IMR-90 (cell line): Measurements from ENCODE around the gene GRAMD1A. TPM values are rescaled to one million over a fixed set of nuclear protein-coding genes. Genes with fewer than 3 reads are reported as not detected.

Experiments
- ATAC-seq: fragments of 200-7000 bp; cut with Tn5 transposase; 2 replicates; pipeline ENCODE4 v1.9.1; 2020; ENCODE audit warnings: low read depth, mild to moderate bottlenecking, moderate library complexity
- BruUV-seq: library from RNA; stranded (reverse); fragments of 400-500 nt; replicated peaks from 2 replicates; lab custom pipeline; 2021; lab: Mats Ljungman, UMichigan
- CTCF ChIA-PET: fragments of 300-600 bp; formaldehyde crosslinking; extraction: SDS; loops from one replicate; lab custom pipeline; 2021; ENCODE audit warnings: antibody characterized with exemption; lab: Yijun Ruan, JAX
- POLR2A ChIA-PET: fragments of 300-600 bp; sonication (Branson Sonifier 250); formaldehyde crosslinking; loops from one replicate; lab custom pipeline; 2022; ENCODE audit warnings: antibody characterized with exemption; ENCODE audit not compliant: unreplicated experiment; lab: Charles Lee
- DNase-seq: peaks from one replicate; pipeline ENCODE4 v3.0.0; 2013
- H2AFZ ChIP-seq: replicated peaks from 2 replicates; pipeline ENCODE3; 2013; ENCODE audit warnings: low read length, mild to moderate bottlenecking; ENCODE audit not compliant: poor library complexity
- H2AK5ac ChIP-seq: 2 replicates; pipeline ENCODE4 v1.6.1; 2013; ENCODE audit warnings: low read depth, low read length, inconsistent platforms
- H2AK9ac ChIP-seq: replicated peaks from 2 replicates; pipeline ENCODE3; 2013; ENCODE audit warnings: mild to moderate bottlenecking, low read depth, low read length, moderate library complexity; ENCODE audit not compliant: poor library complexity
- H2BK120ac ChIP-seq: 2 replicates; pipeline ENCODE4 v1.6.1; 2013; ENCODE audit warnings: low read depth, low read length, inconsistent platforms
- H2BK15ac ChIP-seq: 3 replicates; pipeline ENCODE4 v1.6.1; 2013; ENCODE audit warnings: low read depth, low read length, inconsistent platforms
- H2BK20ac ChIP-seq: 2 replicates; pipeline ENCODE4 v1.6.1; 2013; ENCODE audit warnings: low read depth, mild to moderate bottlenecking, inconsistent platforms, low read length, moderate library complexity
- H2BK5ac ChIP-seq: 2 replicates; pipeline ENCODE4 v1.6.1; 2013; ENCODE audit warnings: mild to moderate bottlenecking, low read depth, low read length, inconsistent platforms; ENCODE audit not compliant: poor library complexity, severe bottlenecking
- H3K14ac ChIP-seq: replicated peaks from 2 replicates; pipeline ENCODE4 v1.6.1; 2013; ENCODE audit warnings: low read depth, low read length, inconsistent platforms
- H3K18ac ChIP-seq: 2 replicates; pipeline ENCODE4 v1.6.1; 2013; ENCODE audit warnings: low read depth, low read length, control low read depth
- H3K23ac ChIP-seq: 2 replicates; pipeline ENCODE4 v1.6.1; 2013; ENCODE audit warnings: low read depth, low read length, inconsistent platforms
- H3K27ac ChIP-seq: 2 replicates; pipeline ENCODE4 v1.5.1; 2013; ENCODE audit warnings: mild to moderate bottlenecking, control low read depth, low read length; ENCODE audit not compliant: insufficient read depth
- H3K27me3 ChIP-seq: 2 replicates; pipeline ENCODE4 v1.6.1; 2013; ENCODE audit warnings: low read length; ENCODE audit not compliant: control insufficient read depth, insufficient read depth
- H3K36me3 ChIP-seq: 2 replicates; pipeline ENCODE4 v1.6.1; 2013; ENCODE audit warnings: low read length, mixed read lengths; ENCODE audit not compliant: control insufficient read depth, insufficient read depth
- H3K4ac ChIP-seq: 2 replicates; pipeline ENCODE4 v1.6.1; 2013; ENCODE audit warnings: low read depth, low read length, inconsistent platforms
- H3K4me1 ChIP-seq: 2 replicates; pipeline ENCODE4 v1.6.1; 2013; ENCODE audit warnings: low read length, mixed read lengths; ENCODE audit not compliant: control insufficient read depth, insufficient read depth
- H3K4me2 ChIP-seq: 2 replicates; pipeline ENCODE4 v1.6.1; 2013; ENCODE audit warnings: low read depth, mild to moderate bottlenecking, control low read depth, low read length, moderate library complexity
- H3K4me3 ChIP-seq: 2 replicates; pipeline ENCODE4 v1.5.1; 2013; ENCODE audit warnings: low read depth, mild to moderate bottlenecking, control low read depth, low read length, moderate library complexity; ENCODE audit not compliant: insufficient read depth
- H3K56ac ChIP-seq: 2 replicates; pipeline ENCODE4 v1.6.1; 2013; ENCODE audit warnings: low read length, inconsistent platforms; ENCODE audit not compliant: insufficient read depth; ENCODE audit errors: extremely low read depth
- H3K79me1 ChIP-seq, 2 experiments: 2 replicates each; pipeline ENCODE4 v1.6.1; 2013; ENCODE audit warnings: low read length in 2 of 2, inconsistent platforms in 1 of 2, low read depth in 1 of 2
- H3K9ac ChIP-seq: 2 replicates; pipeline ENCODE4 v1.6.1; 2013; ENCODE audit warnings: low read depth, low read length, control low read depth
- H3K9me1 ChIP-seq: 2 replicates; pipeline ENCODE4 v1.6.1; 2013; ENCODE audit warnings: low read length, inconsistent platforms; ENCODE audit not compliant: insufficient read depth
- H3K9me3 ChIP-seq: 2 replicates; pipeline ENCODE4 v1.6.1; 2013; ENCODE audit warnings: low read length; ENCODE audit not compliant: control insufficient read depth, insufficient read depth
- H4K20me1 ChIP-seq: 2 replicates; pipeline ENCODE4 v1.6.1; 2013; ENCODE audit warnings: low read length, inconsistent platforms; ENCODE audit not compliant: insufficient read depth
- H4K5ac ChIP-seq: 2 replicates; pipeline ENCODE4 v1.6.1; 2013; ENCODE audit warnings: mild to moderate bottlenecking, low read depth, low read length, control low read depth
- H4K8ac ChIP-seq, 2 experiments: 2 replicates each; pipeline ENCODE4 v1.6.1; 2013; ENCODE audit warnings: low read depth in 2 of 2, low read length in 2 of 2, control low read depth in 1 of 2, inconsistent platforms in 1 of 2
- H4K91ac ChIP-seq: 2 replicates; pipeline ENCODE4 v1.6.1; 2013; ENCODE audit warnings: low read depth, low read length, inconsistent platforms; ENCODE audit not compliant: insufficient read depth
- MAZ ChIP-seq: IDR thresholded peaks from 2 replicates; pipeline ENCODE4 v1.6.1; 2012; ENCODE audit warnings: low read depth, mild to moderate bottlenecking, low read length, improper control_type of control experiment, moderate library complexity, borderline replicate concordance
- MXI1 ChIP-seq: IDR thresholded peaks from 2 replicates; pipeline ENCODE4 v1.6.1; 2012; ENCODE audit warnings: low read depth, mild to moderate bottlenecking, low read length, moderate library complexity, borderline replicate concordance
- RAD21 ChIP-seq: IDR thresholded peaks from 2 replicates; pipeline ENCODE4 v1.6.1; 2012; ENCODE audit warnings: low read length, improper control_type of control experiment
- RCOR1 ChIP-seq: IDR thresholded peaks from 2 replicates; pipeline ENCODE4 v1.6.1; 2012; ENCODE audit warnings: mild to moderate bottlenecking, low read length, improper control_type of control experiment; ENCODE audit not compliant: insufficient replicate concordance
- RFX5 ChIP-seq: IDR thresholded peaks from 2 replicates; pipeline ENCODE4 v1.8.0; 2012; ENCODE audit warnings: low read depth, mild to moderate bottlenecking, low read length, moderate library complexity
- SMC3 ChIP-seq: fragments of 150-350 bp; IDR thresholded peaks from 2 replicates; pipeline ENCODE4 v1.6.1; 2016; ENCODE audit warnings: low read depth, mild to moderate bottlenecking, antibody characterized with exemption, low read length, moderate library complexity
- whole genome bisulfite sequencing, 2 experiments: methylation state at CpG; one replicate each; pipeline versions ENCODE4 v1.1.5 to v1.1.7; 2013; ENCODE audit warnings: missing lambda C conversion rate in 2 of 2; ENCODE audit not compliant: insufficient read length in 1 of 2; ENCODE audit errors: extremely low coverage in 2 of 2; 5-methylcytosine and 5-hydroxymethylcytosine counted together
- dilution Hi-C: fragments of 300-500 bp; cut with HindIII; formaldehyde crosslinking; loops from one replicate; pipeline ENCODE4 v1.14.3; 2018; ENCODE audit warnings: low sequenced_read_pairs; ENCODE audit not compliant: unreplicated experiment
- in situ Hi-C: fragments of 300-500 bp; cut with MboI; formaldehyde crosslinking; loops from 3 replicates; pipeline ENCODE4 v1.14.3; 2019; ENCODE audit warnings: low sequenced_read_pairs, inconsistent platforms, mixed read lengths
- intact Hi-C: fragments of 100-400 bp; cut with micrococcal nuclease; formaldehyde crosslinking; loops from 2 replicates; pipeline ENCODE4 v1.10.0; 2022
- polyA plus RNA-seq, 3 experiments: library from polyadenylated mRNA; depleted of rRNA; stranded (reverse); fragments of >200 nt; gene quantifications; 2 replicates each; pipeline ENCODE4 v1.2.3, GENCODE V29; 2012; ENCODE audit warnings: low replicate concordance in 1 of 3
- total RNA-seq: library from RNA; depleted of rRNA; stranded (reverse); fragments of >200 nt; gene quantifications from 2 replicates; pipeline ENCODE4 v1.2.3, GENCODE V29; 2012
- TF ChIP-seq, protein P1 (sequence below): conservative IDR thresholded peaks from 2 replicates; pipeline ENCODE4 v1.5.1; 2012; ENCODE audit warnings: mild to moderate bottlenecking, low read depth, low read length, improper control_type of control experiment
- TF ChIP-seq, protein P2 (sequence below): fragments of 150-350 bp; IDR thresholded peaks from 2 replicates; pipeline ENCODE4 v1.6.1; 2017; ENCODE audit warnings: mild to moderate bottlenecking, antibody characterized with exemption, low read length, low read depth

GRAMD1A gene
- total and polyA plus RNA-seq, 2 of the 4 experiments (the other 2 are of a cell fraction): 11.1 to 63.0 TPM

DNA sequence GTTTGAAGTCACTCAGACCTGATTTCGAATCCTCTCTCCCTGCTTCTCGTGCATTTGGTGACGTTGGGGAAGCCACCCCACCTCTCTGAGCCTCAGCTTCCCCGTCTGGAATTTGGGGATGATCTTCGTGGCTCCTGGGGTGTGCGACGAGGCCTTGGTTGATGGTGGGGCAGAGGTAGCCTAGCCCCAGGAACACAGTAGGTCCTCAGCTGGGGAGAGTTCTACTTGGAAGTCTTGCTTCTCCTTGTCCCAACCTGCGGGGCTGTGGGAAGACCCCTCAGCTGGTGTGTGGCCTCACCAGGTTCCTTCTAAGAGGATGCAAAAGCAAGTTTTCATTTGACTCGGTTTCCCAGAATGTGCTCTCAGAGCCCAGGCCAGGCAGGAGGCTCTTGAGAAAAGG, 54.5 kb downstream of the GRAMD1A start:
- intact Hi-C loops: no loop called here
- WGBS, 2 experiments: no CpG with 5 or more reads among the region's 9 CpGs
- in situ Hi-C loops: no loop called here

More for the DNA sequence above, 54.5 kb downstream of the GRAMD1A start:
- DNase-seq: no peak
- Histone ChIP-seq H3K4me2 (no peak overlapping the region), H2AK5ac (no peak overlapping the region), H2BK15ac (no peak overlapping the region), H4K20me1 (no peaks in the 10 kb centered on the region), H2AK9ac (no peak overlapping the region), H2BK120ac (no peak overlapping the region), H3K27me3 (peaks cover 27% of the 10 kb centered on the region), H3K14ac (no peak overlapping the region), H4K5ac (no peak overlapping the region), H2BK5ac (no peak overlapping the region), H3K18ac (no peak overlapping the region), H4K91ac (no peak overlapping the region), H3K36me3 (no peaks in the 10 kb centered on the region), H3K79me1 (no peaks in the 10 kb centered on the region), H3K9ac (no peak overlapping the region), H3K27ac (no peak overlapping the region), H3K4me3 (no peak overlapping the region), H2AFZ (no peak overlapping the region), H3K4ac (no peak overlapping the region), H3K56ac (no peak overlapping the region), H3K23ac (no peak overlapping the region), H3K9me3 (no peaks in the 10 kb centered on the region), H4K8ac (no peak overlapping the region), H3K9me1 (no peaks in the 10 kb centered on the region), H3K4me1 (no peaks in the 10 kb centered on the region), H2BK20ac (no peak overlapping the region)
- ATAC-seq: no peak
- POLR2A ChIA-PET: no interaction called here
- BruUV-seq: no TSS peak
- dilution Hi-C loops: no loop called here
- CTCF ChIA-PET: interaction anchor here (1.1 kb wide), 1 partner anchor 10 kb away, joined by 3 read pairs; no protein-coding TSS in a partner anchor
- TF ChIP-seq MXI1 (no peak), RCOR1 (no peak), RAD21 (no peak), RFX5 (no peak), MAZ (no peak), SMC3 (no peak)
- TF ChIP-seq, protein P1, sequence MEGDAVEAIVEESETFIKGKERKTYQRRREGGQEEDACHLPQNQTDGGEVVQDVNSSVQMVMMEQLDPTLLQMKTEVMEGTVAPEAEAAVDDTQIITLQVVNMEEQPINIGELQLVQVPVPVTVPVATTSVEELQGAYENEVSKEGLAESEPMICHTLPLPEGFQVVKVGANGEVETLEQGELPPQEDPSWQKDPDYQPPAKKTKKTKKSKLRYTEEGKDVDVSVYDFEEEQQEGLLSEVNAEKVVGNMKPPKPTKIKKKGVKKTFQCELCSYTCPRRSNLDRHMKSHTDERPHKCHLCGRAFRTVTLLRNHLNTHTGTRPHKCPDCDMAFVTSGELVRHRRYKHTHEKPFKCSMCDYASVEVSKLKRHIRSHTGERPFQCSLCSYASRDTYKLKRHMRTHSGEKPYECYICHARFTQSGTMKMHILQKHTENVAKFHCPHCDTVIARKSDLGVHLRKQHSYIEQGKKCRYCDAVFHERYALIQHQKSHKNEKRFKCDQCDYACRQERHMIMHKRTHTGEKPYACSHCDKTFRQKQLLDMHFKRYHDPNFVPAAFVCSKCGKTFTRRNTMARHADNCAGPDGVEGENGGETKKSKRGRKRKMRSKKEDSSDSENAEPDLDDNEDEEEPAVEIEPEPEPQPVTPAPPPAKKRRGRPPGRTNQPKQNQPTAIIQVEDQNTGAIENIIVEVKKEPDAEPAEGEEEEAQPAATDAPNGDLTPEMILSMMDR: no peak
- TF ChIP-seq, protein P2, sequence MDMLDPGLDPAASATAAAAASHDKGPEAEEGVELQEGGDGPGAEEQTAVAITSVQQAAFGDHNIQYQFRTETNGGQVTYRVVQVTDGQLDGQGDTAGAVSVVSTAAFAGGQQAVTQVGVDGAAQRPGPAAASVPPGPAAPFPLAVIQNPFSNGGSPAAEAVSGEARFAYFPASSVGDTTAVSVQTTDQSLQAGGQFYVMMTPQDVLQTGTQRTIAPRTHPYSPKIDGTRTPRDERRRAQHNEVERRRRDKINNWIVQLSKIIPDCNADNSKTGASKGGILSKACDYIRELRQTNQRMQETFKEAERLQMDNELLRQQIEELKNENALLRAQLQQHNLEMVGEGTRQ: no peak
